GM12801 (cell line): ENCODE data around the gene PTCHD1.

Experiments used
- CTCF ChIP-seq: IDR thresholded peaks from one replicate; pipeline ENCODE4 v1.5.1; 2011; ENCODE audit warnings: control low read depth; ENCODE audit not compliant: insufficient read length; ENCODE audit errors: extremely low read depth

The PTCHD1 gene

GRCh38 chrX:23398570-23398969 is 63.9 kb downstream of the PTCHD1 start:
- no peak for TF ChIP-seq CTCF

DNA sequence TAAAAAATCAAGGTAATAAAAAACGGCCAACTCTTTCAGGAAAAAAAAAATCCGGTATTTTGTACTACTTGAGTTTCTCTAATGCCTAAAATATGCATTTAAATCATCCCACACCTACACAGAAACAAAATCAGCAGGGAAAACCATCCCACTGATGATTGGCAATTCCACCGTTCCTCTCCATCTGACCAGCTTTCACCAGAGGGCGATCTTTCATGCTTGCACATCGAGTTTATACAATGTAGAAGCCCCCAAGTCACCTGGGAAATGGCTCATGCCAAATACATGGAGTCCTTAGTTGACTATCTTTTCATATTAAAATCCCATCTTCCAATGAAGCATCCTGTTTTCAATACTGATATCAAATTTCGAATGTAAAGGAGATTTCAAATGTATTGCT is 69.2 kb downstream of the PTCHD1 start:
- TF ChIP-seq CTCF: no peak

- no peak for TF ChIP-seq CTCF
Measured at GRCh38 chrX:23422912-23423311, 88.3 kb downstream of the PTCHD1 start.

GRCh38 chrX:23434356-23434884 is 99.8 kb downstream of the PTCHD1 start:
- no peak for TF ChIP-seq CTCF

- no peak for TF ChIP-seq CTCF
Measured at GRCh38 chrX:23435108-23435507, 100.5 kb downstream of the PTCHD1 start.

DNA sequence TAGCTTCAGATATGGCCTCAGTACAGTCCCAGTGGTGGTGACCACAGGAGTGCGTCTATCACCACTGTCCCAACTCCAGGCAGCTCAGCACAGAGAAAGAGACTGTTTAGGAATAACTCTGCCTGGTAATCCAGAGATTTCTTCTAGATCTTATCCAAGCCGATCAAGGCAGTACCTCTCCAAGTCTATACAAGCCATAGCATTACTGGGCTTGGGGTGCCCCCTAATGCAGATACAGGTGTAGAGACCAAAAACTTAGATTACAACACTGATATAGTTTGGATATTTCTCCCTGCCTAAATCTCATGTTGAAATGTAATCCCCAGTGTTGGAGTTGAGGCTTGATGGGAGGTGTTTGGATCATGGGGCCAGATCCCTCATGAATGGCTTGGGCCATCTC is 100.9 kb downstream of the PTCHD1 start:
- no peak for TF ChIP-seq CTCF

DNA sequence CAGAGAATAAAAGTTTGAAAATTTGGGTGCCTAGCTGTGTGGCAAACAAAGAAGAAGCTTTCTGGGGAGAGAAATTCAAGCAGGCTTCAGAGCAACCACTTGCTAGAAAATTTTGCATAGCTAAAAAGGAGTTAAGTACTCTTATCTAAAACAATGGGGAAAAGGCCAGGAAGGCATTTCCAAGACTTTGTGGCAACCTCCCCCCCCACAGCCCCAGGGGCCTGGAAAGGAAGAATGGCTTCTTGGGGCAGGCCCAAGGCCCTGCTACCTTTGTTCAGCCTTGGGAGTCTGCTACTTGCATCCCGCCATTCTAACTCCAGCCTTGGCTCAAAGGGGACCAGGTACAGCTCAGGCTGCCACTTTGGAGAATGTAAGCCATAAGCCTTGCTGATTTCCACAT is 102.2 kb downstream of the PTCHD1 start:
- TF ChIP-seq CTCF: no peak

DNA sequence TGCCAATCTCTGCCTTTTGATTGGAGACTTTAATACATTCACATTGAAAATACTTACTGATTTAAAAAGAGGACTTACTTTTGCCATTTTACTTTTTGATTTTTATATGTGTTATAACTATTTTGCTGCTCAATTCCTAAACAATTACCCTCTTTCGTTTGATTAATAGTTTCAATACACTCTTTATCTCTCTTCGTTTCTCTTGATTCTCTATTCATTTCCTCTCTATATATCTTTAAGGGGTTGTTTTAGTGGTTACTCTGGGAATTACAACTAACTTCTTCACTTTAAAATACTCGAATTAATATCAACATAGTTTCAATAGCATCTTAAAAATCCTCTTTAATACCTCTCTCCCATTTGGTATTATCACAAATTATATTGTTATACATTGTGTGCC is 116.6 kb downstream of the PTCHD1 start:
- no peak for TF ChIP-seq CTCF
